Dermis lymphatic vessel endothelial cell (primary cell): Measurements from ENCODE around the gene B3GNT5. TPM values are rescaled to one million over a fixed set of nuclear protein-coding genes. Genes with fewer than 3 reads are reported as not detected.

ENCODE experiments used
- total RNA-seq: library from RNA; depleted of rRNA; stranded (reverse); fragments of >200 nt; gene quantifications from 2 replicates; pipeline ENCODE4 v1.2.1, GENCODE V29; 2014

B3GNT5 gene, protein sequence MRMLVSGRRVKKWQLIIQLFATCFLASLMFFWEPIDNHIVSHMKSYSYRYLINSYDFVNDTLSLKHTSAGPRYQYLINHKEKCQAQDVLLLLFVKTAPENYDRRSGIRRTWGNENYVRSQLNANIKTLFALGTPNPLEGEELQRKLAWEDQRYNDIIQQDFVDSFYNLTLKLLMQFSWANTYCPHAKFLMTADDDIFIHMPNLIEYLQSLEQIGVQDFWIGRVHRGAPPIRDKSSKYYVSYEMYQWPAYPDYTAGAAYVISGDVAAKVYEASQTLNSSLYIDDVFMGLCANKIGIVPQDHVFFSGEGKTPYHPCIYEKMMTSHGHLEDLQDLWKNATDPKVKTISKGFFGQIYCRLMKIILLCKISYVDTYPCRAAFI
- total RNA-seq = 32.9 and 39.0 TPM in 2 replicates

GRCh38 chr3:183252973-183253527 is at the start of gene B3GNT5:
TSS of gene B3GNT5 (plus strand) at chr3:183253253. CDS start at chr3:183269799, 16,546 bp downstream.

Other genes with a start within 250 kb of the B3GNT5 start
- gene MCCC1, start 153.8 kb upstream of the B3GNT5 start, total RNA-seq = 20.2 and 27.4 TPM in 2 replicates
- gene LAMP3, start 90.5 kb upstream of the B3GNT5 start, total RNA-seq = 3.4 and 26.8 TPM in 2 replicates
- 0.09 and 0.11 TPM in 2 replicates for gene MCF2L2, start 175.4 kb downstream of the B3GNT5 start, total RNA-seq